Heart left ventricle (tissue), 13 donors: ENCODE results near the gene PRIMPOL.

Source experiments
- POLR2A ChIP-seq, 2 donors: fragments of 450-650 bp; IDR thresholded peaks; one replicate each; pipeline ENCODE4 v1.6.1; 2017; ENCODE audit warnings: antibody characterized with exemption in 2 of 2, mild to moderate bottlenecking in 2 of 2, moderate library complexity in 2 of 2
- TF ChIP-seq, protein P1 (sequence below), 12 donors: fragments of 200-600 bp; sonication (generic) in 4 of 12; IDR thresholded peaks; one replicate each; pipeline versions ENCODE4 v1.5.0 to v1.8.0; 2018 to 2022; ENCODE audit warnings: antibody characterized with exemption in 12 of 12, mild to moderate bottlenecking in 5 of 12
- donor health status: ischemic (EF 13 %, LVEDD 7.1; RV severe dilation, severe dysfunction).
- donor health status: DM: no; HTN: yes; CAD: no.
- donor health status: DM: no; HTN: no; CAD: no.
- donor health status: ischemic (EF 25% LVEDD 6.9; RV normal size, moderate dysfunction).
- donor health status: ischemic (EF 25% LVEDD 5.7; RV mildly dilated, moderate dysfunction).
- donor health status: ischemic (EF 35%, LVEDD 5.7; RV mildly dilated, moderate dysfunction).
- donor health status: nonischemic (EF 11% LVEDD 7.7; RV severe dilation, severe dysfunction).
- donor health status: DM: yes; HTN: yes; CAD: no.
- donor health status: PGD.
- donor health status: ischemic (EF 29% LVEDD 5.4; RV normal size, mild dysfunction).
- donor health status: nonischemic (EF 23%, LVEDD 6.1; RV moderate dilation, normal function).

DNA sequence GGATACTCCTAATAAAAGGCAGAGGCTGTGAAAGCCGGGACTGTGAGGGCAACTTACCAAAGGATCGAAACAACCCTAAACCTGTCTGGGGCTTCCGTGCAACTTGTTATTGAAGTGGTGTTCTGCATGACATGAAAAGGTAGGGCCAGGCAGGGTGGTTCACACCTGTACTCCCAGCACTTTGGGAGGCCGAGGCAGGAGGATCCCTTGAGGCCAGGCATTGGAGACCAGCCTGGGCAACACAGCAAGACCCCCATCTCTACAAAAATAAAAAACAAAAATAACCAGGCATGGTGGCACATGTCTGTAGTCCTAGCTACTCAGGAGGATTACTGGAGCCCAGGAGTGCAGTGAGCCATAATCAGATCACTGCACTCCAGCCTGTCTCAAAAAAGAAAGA, 12.6 kb upstream of the PRIMPOL start:
- TF ChIP-seq, protein P1, sequence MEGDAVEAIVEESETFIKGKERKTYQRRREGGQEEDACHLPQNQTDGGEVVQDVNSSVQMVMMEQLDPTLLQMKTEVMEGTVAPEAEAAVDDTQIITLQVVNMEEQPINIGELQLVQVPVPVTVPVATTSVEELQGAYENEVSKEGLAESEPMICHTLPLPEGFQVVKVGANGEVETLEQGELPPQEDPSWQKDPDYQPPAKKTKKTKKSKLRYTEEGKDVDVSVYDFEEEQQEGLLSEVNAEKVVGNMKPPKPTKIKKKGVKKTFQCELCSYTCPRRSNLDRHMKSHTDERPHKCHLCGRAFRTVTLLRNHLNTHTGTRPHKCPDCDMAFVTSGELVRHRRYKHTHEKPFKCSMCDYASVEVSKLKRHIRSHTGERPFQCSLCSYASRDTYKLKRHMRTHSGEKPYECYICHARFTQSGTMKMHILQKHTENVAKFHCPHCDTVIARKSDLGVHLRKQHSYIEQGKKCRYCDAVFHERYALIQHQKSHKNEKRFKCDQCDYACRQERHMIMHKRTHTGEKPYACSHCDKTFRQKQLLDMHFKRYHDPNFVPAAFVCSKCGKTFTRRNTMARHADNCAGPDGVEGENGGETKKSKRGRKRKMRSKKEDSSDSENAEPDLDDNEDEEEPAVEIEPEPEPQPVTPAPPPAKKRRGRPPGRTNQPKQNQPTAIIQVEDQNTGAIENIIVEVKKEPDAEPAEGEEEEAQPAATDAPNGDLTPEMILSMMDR (IDR thresholded peaks at IDR 0.05): no peak
- TF ChIP-seq POLR2A (IDR thresholded peaks at IDR 0.05): no peak
